Measurements from ENCODE around the gene OPRM1.
"Not testable (repeated sequence)": the region's sequence is repeated elsewhere in the genome, so short reads cannot be mapped to it uniquely, and the experiment has no call there.

OPRM1 gene

GRCh38 chr6:154236646-154237301, 197.7 kb downstream of the OPRM1 start:
- Histone ChIP-seq H3K4me3 (ENCODE audit: low read length) (no peak overlapping the region), H3K27ac (ENCODE audit: low read length) (no peak overlapping the region), H3K79me2 (ENCODE audit: low read length) (no peaks in the 10 kb centered on the region), H3K4me2 (ENCODE audit: low read length) (no peak overlapping the region), H4K20me1 (ENCODE audit: insufficient read depth, low read length) (no peaks in the 10 kb centered on the region), H3K4me1 (ENCODE audit: low read length) (peaks cover 9% of the 10 kb centered on the region), H2AFZ (ENCODE audit: low read depth, low read length) (no peak overlapping the region), H3K9ac (ENCODE audit: low read length) (no peak overlapping the region), H3K27me3 (ENCODE audit: low read depth, low read length) (peaks cover 12% of the 10 kb centered on the region; the same call in 1 of the 2 replicates), H3K9me3 (ENCODE audit: insufficient read depth, low read length) (no peaks in the 10 kb centered on the region), H3K36me3 (replicated peaks; ENCODE audit: low read depth, low read length) (no peaks in the 10 kb centered on the region)
- TF ChIP-seq, protein P1, sequence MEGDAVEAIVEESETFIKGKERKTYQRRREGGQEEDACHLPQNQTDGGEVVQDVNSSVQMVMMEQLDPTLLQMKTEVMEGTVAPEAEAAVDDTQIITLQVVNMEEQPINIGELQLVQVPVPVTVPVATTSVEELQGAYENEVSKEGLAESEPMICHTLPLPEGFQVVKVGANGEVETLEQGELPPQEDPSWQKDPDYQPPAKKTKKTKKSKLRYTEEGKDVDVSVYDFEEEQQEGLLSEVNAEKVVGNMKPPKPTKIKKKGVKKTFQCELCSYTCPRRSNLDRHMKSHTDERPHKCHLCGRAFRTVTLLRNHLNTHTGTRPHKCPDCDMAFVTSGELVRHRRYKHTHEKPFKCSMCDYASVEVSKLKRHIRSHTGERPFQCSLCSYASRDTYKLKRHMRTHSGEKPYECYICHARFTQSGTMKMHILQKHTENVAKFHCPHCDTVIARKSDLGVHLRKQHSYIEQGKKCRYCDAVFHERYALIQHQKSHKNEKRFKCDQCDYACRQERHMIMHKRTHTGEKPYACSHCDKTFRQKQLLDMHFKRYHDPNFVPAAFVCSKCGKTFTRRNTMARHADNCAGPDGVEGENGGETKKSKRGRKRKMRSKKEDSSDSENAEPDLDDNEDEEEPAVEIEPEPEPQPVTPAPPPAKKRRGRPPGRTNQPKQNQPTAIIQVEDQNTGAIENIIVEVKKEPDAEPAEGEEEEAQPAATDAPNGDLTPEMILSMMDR (IDR thresholded peaks at IDR 0.05; ENCODE audit: low read depth, low read length): no peak
- TF ChIP-seq EZH2phosphoT487 (IDR thresholded peaks at IDR 0.05; ENCODE audit: low read depth): no peak

DNA sequence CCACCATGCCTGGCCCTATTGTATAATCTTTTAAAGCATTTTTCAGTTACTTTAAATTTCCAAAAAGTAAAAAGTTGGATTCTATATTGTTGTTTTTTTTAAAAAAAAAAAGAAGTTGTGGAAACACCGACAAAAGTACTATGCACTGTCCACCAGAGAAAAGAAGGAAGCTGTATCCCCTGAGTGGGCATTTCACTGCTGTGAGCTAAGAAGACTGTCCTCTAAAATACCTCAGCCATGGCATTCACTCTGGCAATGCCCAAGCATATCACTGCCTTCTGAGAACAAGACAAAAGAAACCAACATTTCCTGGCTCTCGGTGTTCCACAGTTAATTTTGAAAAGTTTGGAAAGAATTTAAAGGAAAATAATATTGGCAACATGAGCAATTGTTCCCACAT, 199.8 kb downstream of the OPRM1 start:
- peaks cover 7% of the 10 kb centered on the region for H3K4me1 ChIP-seq (ENCODE audit: low read length)
- TF ChIP-seq EZH2phosphoT487 (IDR thresholded peaks at IDR 0.05; ENCODE audit: low read depth): no peak
- TF ChIP-seq, protein P1 (IDR thresholded peaks at IDR 0.05; ENCODE audit: low read depth, low read length): no peak
- no peaks in the 10 kb centered on the region for H4K20me1 ChIP-seq (ENCODE audit: insufficient read depth, low read length)

GRCh38 chr6:154239392-154239791, 200.4 kb downstream of the OPRM1 start:
- Histone ChIP-seq H3K4me2 (ENCODE audit: low read length) (no peak overlapping the region), H3K79me2 (ENCODE audit: low read length) (no peaks in the 10 kb centered on the region), H3K27ac (ENCODE audit: low read length) (no peak overlapping the region), H4K20me1 (ENCODE audit: insufficient read depth, low read length) (no peaks in the 10 kb centered on the region), H3K9me3 (ENCODE audit: insufficient read depth, low read length) (no peaks in the 10 kb centered on the region), H3K36me3 (replicated peaks; ENCODE audit: low read depth, low read length) (no peaks in the 10 kb centered on the region), H3K9ac (ENCODE audit: low read length) (no peak overlapping the region), H3K4me3 (ENCODE audit: low read length) (no peak overlapping the region), H2AFZ (ENCODE audit: low read depth, low read length) (no peak overlapping the region), H3K4me1 (ENCODE audit: low read length) (peaks cover 2% of the 10 kb centered on the region), H3K27me3 (ENCODE audit: low read depth, low read length) (peaks cover 10% of the 10 kb centered on the region; the same call in 1 of the 2 replicates)
- TF ChIP-seq, protein P1 (IDR thresholded peaks at IDR 0.05; ENCODE audit: low read depth, low read length): no peak
- TF ChIP-seq EZH2phosphoT487 (IDR thresholded peaks at IDR 0.05; ENCODE audit: low read depth): no peak

More for the DNA sequence above, 199.8 kb downstream of the OPRM1 start:
- Histone ChIP-seq H3K79me2 (ENCODE audit: low read length) (no peaks in the 10 kb centered on the region), H3K4me2 (ENCODE audit: low read length) (no peak overlapping the region), H3K27ac (ENCODE audit: low read length) (no peak overlapping the region), H3K4me3 (ENCODE audit: low read length) (no peak overlapping the region), H3K9me3 (ENCODE audit: insufficient read depth, low read length) (no peaks in the 10 kb centered on the region), H3K9ac (ENCODE audit: low read length) (no peak overlapping the region), H3K27me3 (ENCODE audit: low read depth, low read length) (peaks cover 12% of the 10 kb centered on the region; the same call in 1 of the 2 replicates), H3K36me3 (replicated peaks; ENCODE audit: low read depth, low read length) (no peaks in the 10 kb centered on the region), H2AFZ (ENCODE audit: low read depth, low read length) (no peak overlapping the region)

DNA sequence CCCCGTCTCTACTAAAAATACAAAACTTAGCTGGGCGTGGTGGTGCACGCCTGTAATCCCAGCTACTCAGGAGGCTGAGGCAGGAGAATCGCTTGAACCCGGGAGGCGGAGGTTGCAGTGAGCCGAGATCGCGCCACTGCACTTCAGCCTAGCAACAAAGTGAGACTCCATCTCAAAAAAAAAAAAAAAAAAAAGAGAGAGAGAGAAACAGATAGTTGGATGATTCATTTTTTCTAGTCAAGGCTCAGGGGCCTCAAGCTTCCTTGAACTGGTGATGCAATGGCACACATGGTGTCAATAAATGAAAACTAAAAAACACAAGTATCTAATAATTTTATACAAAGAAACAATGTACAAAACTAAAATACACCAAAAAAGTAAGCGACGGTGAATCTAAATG, 202.0 kb downstream of the OPRM1 start:
- not testable (repeated sequence) for H3K79me2 ChIP-seq (ENCODE audit: low read length); H3K9ac ChIP-seq (ENCODE audit: low read length); H2AFZ ChIP-seq (ENCODE audit: low read depth, low read length); H3K4me2 ChIP-seq (ENCODE audit: low read length); H3K9me3 ChIP-seq (ENCODE audit: insufficient read depth, low read length); H3K4me1 ChIP-seq (ENCODE audit: low read length); H4K20me1 ChIP-seq (ENCODE audit: insufficient read depth, low read length); H3K36me3 ChIP-seq (replicated peaks; ENCODE audit: low read depth, low read length); H3K4me3 ChIP-seq (ENCODE audit: low read length); H3K27ac ChIP-seq (ENCODE audit: low read length)
- peaks cover 14% of the 10 kb centered on the region; the same call in 1 of the 2 replicates for H3K27me3 ChIP-seq (ENCODE audit: low read depth, low read length)

Measured in OCI-LY3 (cell line).